AG08395 (cell line): Measurements from ENCODE around the gene CCNH.

Source experiments
- DNase-seq: peaks from one replicate; pipeline ENCODE4 v3.0.0; 2012; ENCODE audit warnings: mixed read lengths, low spot score

The CCNH gene

DNA sequence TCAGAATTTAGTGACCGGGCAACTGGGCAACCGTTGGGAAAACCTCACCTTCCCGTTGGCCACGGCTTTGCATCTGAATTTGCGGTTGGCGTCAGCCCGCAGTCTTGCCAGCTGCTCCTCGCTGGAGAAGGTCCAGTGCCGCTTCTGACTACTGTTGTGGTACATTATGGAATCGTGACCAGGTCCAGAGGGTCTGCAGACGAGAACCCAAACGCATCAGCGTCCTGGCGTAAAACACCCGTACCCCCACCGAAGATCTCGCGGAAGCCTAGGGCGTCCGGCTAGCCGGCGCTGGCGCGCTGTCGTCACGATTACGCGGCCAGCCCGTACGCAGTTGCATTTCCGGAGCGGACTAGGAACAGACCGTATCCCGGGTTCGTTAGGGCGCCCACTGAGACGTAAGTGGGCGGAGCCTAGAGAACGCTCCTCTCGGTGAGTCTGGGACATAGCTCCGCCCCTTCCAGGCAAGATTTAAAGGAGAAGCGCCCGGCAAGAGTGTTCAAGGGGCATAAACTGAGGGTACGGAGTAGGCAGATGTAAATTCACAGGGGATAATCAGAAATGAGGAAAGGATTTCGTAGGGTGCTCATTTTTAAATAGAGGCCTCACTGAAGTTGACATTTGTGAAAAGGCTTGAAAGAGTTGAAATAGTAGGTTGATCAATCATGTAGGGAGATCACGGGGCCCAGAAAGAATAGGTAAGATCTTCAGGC lies at the start of gene CCNH:
Gene CCNH, minus strand, starts transcription at position 301 of the 713 bp plus-strand sequence. Its CDS starts 136 bp downstream, at position 165.
- DNase-seq = peak; percentile 98

DNA sequence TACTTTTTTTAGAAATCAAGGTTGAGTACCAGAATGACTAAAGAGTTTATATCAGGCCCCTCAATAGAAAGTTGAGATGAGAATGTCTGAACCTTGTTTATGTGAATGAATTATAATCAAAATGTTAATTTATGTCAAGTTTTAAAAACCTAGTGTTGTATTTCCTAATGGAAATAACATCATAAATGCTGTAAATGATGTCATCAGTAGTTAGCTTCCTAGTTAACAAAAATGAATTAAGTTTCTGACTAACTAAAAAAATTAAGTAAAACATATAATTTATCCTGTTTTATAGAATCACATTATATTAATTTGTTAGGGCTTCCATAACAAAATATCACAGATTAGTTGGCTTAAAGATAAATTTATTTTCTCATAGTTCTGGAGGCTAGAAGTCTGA lies 45.0 kb upstream of the CCNH start:
- no peak for DNase-seq

DNA sequence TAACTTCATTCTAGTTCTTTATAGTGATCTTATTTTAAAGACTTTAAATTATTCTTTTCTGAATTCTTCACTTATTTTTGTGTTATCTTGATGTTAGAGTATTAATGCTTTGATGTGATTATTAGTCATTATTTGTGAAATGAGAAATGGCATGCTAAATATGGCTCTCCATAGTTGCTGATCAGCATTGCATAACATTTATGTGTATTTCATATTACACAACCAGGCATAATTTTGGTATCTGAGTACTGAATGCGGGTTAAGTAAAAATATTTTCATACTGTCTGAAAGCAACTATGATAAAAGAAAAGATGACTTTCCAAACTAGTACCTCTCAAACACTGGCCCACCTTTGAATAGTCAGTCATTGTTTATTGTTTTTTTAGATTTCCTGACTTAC lies 41.1 kb upstream of the CCNH start:
- DNase-seq = no peak

DNA sequence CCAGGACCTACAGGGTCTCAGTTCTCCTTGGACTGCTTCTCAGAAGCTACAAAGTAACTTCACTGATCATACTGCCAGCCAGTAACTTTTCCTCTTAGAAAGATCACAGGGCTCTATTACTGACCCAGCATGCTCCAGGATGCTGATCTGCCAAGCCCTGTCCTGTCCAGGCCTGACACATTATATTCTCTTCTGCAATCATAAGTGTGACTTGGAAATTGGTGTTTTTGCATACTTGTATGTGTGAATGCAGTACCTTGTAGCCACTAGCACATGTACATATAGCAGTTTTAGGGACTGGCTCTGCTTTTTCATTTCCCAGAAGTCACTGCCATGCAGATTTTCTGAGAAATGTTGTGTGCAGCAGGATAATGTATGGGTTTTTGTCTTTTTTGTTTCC lies 40.1 kb upstream of the CCNH start:
- DNase-seq = no peak

DNA sequence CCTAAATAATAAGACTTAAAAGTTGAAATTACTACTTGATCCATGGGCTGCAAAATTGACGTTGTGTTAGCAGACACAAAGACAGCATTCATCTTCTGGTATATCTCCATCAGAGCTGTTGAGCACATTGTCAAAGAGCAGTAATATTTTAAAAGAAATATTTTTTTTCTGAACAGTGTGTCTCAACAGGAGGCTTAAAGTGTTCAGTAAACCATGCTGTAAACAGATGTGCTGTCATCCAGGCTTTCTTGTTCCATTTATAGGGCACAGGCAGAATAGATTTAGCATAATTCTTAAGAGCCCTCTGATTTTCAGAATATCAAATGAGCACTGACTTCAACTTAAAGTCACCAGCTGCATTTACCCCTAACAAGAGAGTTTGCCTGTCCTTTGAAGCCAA lies 29.7 kb upstream of the CCNH start:
- DNase-seq = no peak

DNA sequence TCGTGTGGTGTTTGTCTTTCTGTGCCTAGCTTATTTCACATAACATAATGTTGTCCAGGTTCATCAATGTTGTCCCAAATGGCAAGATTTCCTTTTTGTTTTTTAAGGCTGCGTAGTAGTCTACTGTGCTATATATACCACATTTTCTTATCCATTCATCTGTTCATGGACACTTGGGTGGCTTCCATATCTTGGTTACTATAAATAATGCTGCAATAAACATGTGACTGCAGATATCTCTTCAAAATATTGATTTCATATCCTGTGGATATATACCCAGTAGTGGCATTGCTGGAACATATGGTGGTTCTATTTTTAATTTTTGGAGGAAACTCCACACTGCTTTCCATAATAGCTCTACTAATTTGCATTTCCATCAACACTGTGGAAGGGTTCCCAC lies 25.5 kb upstream of the CCNH start:
- DNase-seq = no peak

DNA sequence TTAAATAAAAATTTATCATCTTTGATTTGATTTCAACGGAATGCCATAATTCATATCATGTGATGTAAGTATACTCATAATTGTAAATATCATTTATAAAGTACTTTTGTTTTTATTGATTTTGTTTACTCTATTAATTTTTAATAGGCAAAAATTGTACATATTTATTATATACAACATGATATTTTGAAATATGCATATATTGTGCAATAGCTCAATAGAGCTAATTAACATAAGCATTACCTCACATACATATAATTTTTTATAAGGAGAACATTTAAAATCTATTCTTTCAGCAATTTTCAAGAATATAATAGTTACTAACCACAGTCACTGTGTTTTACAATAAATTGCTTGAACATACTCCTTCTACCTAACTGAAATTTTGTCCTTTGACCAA lies 25.0 kb upstream of the CCNH start:
- DNase-seq = no peak

DNA sequence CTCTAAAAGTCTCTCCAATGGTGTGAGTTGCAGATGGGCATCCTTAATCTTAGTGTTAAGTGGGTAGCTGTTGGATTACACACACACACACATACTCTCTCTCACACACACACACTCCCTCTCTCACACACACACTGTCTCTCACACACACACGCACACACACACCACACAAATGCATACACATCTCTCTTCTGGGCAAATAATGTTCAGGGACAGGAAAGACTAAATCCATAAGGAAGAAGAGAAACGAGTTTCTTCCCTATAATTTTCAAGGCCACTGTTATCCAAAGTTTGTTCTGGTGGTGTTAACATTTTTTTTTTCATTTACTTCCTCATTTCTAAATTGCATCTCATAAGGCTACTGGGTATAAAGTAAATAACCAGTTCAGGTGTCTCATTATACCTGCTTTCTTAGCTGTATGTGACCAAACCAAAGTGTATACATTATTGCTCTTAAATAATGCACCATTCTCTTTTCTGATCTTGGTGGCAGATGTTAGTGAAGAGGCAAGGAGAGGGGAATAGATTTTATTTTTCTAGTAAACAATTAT lies 22.5 kb upstream of the CCNH start:
- DNase-seq = no peak

DNA sequence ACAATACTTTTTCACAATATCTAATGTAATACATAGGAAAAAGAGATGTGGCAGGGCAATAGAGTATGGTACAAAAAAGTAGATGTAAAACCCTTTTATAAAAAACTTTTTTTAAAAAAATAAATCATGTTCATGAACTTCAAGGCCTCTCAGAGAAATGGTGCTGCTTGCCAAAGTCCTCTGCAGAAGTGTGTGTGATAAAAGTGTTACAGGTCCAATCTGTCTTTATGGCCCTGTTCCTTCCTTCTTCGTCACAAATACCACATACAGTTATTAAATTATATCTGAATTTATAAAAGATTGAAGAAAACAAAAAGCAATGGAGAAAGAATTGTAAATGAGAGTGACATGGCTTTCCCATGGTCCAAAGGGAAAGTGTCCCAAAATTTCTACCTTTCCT lies 21.7 kb upstream of the CCNH start:
- no peak for DNase-seq

DNA sequence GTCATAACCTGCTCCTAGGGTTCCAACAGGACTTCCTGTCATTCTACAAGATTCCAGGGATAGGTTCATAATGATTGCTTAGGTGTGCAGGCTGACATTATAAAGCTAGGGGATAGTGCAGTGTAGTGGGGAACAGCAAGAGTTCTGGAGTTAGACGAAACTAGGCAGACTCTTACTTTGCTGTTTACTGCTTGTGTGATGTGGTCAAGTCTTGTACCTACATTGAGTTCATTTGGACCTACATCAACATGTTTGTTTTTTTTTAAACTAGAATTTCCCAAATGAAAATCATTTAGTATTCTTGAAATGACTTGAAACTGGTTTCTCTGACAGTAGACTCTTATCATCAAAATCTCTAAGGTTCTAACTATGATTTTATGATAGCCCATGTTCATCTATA lies 21.2 kb upstream of the CCNH start:
- no peak for DNase-seq

DNA sequence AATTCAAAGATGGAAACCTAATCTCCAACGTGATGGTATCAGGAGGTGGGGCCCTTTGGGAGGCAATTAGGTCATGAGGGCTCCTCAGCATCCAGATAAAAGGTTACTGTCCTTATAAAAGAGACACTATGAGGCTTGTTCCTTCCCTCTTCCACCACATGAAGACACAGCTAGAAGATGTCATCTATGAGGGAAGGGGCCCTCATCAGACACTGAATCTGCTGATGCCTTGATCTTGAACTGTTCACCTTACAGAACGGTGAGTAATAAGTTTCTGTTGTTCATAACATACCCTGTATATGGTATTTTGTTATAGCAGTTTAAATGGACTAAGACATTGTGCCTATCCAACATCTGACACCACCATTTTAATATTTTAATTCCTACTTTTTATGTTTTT lies 19.7 kb upstream of the CCNH start:
- DNase-seq = no peak

DNA sequence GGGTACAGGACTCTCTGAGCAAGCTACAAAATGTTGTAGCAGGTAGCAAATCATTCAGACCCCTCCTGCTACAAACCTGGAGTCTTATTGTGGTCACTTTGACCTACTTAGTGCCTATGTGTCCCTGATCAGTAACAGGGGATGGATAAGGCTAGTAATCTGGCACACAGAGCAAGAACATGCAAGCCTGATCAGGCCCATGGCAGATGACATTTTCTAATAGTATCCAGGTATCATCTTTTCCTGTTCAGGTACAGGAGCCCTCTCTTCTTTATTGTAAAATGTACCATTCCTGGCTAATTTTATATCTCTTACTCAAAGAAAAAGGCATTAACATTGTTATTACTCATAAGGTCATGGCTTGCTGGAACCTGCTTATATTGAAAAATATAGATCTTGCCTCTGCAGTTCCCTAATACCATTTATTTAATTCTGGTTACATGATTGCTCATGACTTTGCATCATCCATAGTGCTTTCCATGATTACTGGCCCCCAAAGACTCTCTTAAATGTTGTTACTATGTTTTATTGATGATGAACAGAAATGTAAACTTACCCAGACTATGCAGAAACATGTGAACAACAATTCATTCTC lies 18.2 kb upstream of the CCNH start:
- DNase-seq = no peak

DNA sequence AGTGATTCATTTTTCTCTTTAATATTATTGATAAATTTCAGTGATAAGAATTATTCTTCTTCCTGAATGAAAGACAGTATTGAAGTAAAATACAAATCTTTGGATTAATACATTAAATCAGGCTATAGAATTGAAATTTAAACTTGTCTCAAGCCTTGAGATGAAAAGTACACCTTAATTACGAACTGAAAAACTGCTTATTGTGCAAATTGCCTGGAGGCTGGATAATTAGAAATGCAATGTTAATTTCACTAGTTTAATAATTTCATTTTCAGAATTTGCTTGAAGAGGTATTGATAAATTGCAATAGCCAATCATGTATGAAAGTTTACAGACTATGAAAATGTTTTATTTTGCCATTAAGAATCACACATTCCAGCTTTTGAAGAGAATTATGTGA lies 11.0 kb upstream of the CCNH start:
- no peak for DNase-seq

DNA sequence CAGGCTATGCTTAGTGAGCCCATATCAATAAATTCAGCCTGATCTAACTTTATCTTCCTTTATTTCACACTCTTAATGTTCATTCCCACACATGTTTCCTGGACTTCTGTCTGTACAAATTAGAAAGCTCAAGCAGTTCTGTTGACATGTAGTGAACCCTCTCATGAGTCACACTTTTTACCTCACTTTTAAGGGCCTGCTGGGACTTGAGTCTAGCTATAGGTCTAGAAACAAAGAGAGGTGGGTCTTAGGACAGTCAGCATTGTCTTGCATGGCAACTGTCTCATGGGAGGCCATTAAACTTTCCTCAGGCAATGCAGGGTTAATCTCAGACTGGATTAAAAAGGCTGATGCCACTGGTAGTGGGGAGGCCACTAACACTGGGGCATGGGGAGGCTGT lies 8.6 kb upstream of the CCNH start:
- DNase-seq = no peak

DNA sequence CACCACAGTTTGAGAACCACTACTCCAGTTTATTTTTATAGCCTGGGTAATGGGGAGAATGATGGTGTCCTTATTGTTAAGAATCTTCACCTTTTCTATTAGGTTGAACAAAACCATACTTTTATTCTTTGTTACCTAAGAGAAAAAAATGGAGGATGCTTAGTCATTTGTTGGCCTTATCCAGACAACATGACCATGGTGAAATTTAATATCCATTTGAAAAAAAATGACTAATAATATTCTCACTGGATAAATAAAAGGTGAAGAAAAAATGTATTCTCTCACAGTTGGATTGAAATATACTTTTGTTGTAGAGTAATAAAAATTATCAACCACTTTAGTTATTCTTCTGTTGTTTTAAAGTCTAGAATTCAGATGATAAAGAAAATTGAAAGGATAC lies 5.8 kb upstream of the CCNH start:
- DNase-seq = no peak

DNA sequence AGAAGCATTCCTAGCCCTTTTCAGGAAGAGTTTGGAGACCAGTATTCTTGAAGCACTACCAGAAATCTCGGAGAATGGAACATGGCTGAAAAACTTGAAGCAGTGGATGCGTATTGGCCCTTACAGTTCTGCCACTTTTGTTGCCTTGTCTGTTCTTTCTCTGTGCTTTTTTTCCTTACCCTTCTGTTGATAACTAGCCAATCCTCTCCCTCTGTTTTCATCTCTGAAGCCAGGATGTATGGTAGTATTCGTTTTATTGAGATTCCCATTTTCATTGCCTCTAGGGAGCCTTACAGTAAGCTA lies 564 bp upstream of the CCNH start:
- no peak for DNase-seq

DNA sequence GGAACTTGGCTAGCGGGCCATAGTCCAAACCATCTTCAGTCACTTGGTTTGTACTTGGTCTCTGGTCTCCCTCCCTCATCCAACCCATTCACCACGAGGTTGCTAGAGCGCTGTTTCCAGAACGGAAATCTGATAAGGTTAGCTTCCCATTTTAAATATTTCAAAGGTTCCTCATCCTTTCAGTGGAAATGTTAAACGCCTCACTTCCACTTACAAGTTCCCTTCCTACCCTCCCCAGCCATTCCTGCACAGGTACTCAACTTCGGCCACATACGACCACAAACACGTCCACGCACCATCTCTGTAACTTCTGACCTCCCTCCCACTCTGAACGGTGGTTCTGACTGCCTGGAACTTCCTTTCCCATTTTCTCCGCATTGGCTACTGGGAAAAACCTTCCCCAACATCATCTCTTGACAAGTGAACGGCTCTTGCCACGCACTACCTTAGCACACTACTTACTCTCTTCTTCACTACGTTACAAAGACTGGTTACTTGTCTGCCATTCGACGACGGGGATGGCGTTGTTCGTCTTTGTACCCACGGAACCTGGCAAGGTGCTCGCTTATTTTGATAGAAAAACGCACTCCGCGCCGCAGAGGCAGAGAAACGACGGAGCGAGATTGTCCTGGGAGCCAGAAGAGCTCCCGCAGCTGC lies 629 bp downstream of the CCNH start:
- DNase-seq = peak; percentile 14

DNA sequence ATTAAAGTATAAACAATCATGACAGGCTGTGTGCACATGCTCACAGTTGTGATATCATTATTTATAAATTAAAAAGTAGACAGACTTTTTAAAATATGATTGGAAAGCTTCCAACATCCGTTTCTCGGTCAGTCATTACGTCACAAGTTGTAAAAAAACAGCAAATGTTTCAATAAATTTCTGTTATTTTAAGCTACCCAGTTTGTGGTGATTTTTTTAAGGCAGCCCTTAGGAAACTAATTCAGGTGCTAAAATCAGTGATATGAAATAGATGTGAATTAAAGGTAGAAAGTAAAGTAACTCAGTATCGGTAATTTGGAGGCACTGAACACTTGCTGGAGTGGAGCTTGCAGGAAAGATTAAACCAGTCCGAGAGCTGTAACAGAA lies 1.2 kb downstream of the CCNH start:
- DNase-seq = no peak

DNA sequence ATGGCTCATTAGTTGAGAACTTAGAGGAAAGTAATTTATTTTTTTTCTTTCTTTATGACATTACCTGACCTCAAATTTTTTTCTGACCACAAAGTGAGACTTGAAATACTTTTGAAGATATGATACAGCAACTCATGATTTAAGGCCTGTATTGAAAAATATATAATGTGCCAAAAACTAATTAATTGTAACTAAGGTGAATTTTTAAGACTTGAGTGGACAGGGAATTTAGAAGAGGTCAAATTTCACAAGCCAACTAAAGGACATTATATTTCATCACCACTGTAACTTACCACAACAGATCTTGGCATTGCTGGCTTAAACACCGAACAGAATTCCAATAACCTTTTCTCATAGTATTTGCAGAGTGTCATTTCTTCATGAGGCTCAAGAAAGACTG lies 1.8 kb downstream of the CCNH start:
- DNase-seq = peak; percentile 61

DNA sequence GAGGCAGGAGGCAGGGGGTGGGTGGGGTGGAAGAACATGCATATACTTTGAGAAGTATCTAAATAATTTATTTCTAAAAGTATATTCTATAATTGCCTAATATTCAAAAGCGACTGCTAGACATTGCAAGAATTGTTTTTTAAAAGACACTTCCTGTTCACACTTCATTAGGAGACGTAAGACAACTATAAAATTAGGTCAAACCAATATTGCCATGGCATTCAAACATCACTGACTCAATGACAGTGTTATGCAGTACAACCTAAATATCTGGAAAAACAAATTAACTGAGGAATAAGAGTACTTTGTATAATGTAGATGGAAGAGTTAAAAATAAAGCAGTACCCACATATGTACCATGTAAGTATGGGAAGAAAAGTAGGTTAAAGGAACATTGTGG lies 4.5 kb downstream of the CCNH start:
- DNase-seq = no peak

DNA sequence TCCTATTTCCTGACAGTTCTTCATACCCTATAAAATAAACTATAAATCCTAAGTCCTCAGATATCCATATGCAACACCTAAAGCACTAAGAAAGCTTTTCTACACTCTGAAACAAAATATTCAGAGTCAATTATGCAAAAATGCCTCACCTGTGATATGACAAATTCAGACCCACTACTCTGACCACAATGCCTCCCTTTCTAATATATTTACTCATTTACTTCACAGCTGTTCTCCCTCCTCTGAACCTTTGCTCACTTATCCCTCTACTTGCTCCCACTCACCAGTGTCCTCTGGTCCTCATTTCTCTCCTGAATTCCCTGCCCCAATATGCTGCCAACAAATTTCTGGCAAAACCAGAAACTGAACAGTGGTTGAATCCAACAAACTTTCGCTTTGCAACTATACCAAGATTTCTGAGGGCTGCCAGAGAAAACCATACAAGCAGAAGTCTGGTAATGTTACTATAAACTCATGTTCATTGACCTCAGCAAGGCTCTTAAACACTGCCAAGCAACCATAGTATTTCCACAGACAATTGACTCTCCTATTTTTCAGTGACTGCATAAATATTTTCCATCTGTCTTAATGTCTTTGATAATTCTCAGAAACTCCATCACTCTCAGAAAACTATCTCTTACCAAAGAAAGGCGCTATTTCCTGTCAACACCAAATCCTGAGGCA lies 7.1 kb downstream of the CCNH start:
- DNase-seq = no peak

DNA sequence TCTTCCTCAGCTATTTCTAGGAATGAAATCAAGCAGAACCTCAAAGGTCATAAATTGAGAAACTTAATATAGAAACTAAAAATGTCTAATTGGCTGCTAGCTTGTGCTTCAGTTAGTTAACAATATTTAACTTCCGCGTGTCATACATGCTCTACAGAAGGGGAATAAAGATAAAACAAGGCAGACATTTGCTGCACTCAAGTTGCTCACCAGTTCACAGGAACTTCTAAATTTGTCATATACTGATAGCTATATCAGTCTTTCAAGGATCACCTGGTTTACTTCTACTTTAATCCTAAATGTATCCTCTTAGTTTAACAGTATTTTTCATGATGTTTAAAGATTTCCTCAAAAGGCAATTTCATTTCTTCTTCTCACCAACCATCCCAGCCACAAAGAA lies 8.4 kb downstream of the CCNH start:
- DNase-seq = no peak

DNA sequence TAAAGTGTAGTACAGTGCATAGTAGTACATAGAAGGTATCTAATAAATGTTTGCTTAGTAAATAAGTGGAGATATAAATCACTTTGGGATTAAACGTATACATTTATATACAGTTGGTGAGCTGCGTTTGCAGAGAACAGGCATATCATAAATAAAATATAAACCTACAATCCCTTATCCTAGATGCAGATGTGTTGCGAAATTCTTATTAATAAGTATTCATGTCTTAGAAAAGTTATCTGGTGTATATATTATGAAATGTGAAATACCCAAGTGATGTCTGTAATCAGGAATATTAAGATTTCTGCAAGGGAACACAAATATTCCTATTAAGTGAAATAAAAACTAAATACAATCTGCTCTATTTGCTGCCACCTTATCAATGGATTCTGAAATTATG lies 8.8 kb downstream of the CCNH start:
- no peak for DNase-seq
